ENCODE results near the gene WNT6. TPM values are rescaled to one million over a fixed set of nuclear protein-coding genes. Genes with fewer than 3 reads are reported as not detected.

WNT6 gene
- total and polyA plus RNA-seq, 4 donors: 0.08 to 0.54 (median 0.28) TPM

- Histone ChIP-seq H3K4me1 (ENCODE audit: control insufficient read depth in 5 of 5, insufficient read depth in 5 of 5, low read length in 5 of 5) (peaks cover 0 to 21% (median 5%) of the 10 kb centered on the region in 5 donors), H3K36me3 (ENCODE audit: control insufficient read depth in 4 of 4, insufficient read depth in 4 of 4, low read length in 4 of 4) (no peaks in the 10 kb centered on the region), H3K27ac (ENCODE audit: low read depth in 1 of 2, low read length in 1 of 2) (no peak overlapping the region), H3K9me3 (ENCODE audit: control insufficient read depth in 4 of 4, insufficient read depth in 3 of 4, low read length in 3 of 4) (peaks cover 0 to 4% (median 0%) of the 10 kb centered on the region in 4 donors), H3K4me3 (no peak overlapping the region), H3K9ac (ENCODE audit: insufficient read depth in 1 of 2, low read length in 2 of 2) (no peak overlapping the region), H3K27me3 (ENCODE audit: control insufficient read depth in 3 of 3, insufficient read depth in 3 of 3, low read length in 2 of 3) (peaks cover 16 to 80% (median 65%) of the 10 kb centered on the region in 3 donors)
- TF ChIP-seq, protein P1, sequence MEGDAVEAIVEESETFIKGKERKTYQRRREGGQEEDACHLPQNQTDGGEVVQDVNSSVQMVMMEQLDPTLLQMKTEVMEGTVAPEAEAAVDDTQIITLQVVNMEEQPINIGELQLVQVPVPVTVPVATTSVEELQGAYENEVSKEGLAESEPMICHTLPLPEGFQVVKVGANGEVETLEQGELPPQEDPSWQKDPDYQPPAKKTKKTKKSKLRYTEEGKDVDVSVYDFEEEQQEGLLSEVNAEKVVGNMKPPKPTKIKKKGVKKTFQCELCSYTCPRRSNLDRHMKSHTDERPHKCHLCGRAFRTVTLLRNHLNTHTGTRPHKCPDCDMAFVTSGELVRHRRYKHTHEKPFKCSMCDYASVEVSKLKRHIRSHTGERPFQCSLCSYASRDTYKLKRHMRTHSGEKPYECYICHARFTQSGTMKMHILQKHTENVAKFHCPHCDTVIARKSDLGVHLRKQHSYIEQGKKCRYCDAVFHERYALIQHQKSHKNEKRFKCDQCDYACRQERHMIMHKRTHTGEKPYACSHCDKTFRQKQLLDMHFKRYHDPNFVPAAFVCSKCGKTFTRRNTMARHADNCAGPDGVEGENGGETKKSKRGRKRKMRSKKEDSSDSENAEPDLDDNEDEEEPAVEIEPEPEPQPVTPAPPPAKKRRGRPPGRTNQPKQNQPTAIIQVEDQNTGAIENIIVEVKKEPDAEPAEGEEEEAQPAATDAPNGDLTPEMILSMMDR (IDR thresholded peaks at IDR 0.05; ENCODE audit: control extremely low read depth, extremely low read depth): no peak
- ATAC-seq (ENCODE audit: insufficient read depth, low FRiP score): no peak
- WGBS, 2 donors: 31 to 32% methylated on average over 2 of the region's 2 CpGs
- DNase-seq: no peak
Measured at GRCh38 chr2:218875692-218876246, 16.2 kb downstream of the WNT6 start.

GRCh38 chr2:218876562-218877219 lies 17.1 kb downstream of the WNT6 start:
- TF ChIP-seq, protein P1 (IDR thresholded peaks at IDR 0.05; ENCODE audit: control extremely low read depth, extremely low read depth): peak; percentile 79
- Histone ChIP-seq H3K36me3 (ENCODE audit: control insufficient read depth in 4 of 4, insufficient read depth in 4 of 4, low read length in 4 of 4) (no peaks in the 10 kb centered on the region), H3K4me1 (ENCODE audit: control insufficient read depth in 5 of 5, insufficient read depth in 5 of 5, low read length in 5 of 5) (peaks cover 0 to 15% (median 2%) of the 10 kb centered on the region in 5 donors), H3K4me3 (no peak overlapping the region), H3K9ac (ENCODE audit: insufficient read depth in 1 of 2, low read length in 2 of 2) (no peak overlapping the region), H3K27me3 (ENCODE audit: control insufficient read depth in 3 of 3, insufficient read depth in 3 of 3, low read length in 2 of 3) (peaks cover 14 to 82% (median 67%) of the 10 kb centered on the region in 3 donors), H3K27ac (ENCODE audit: low read depth in 1 of 2, low read length in 1 of 2) (no peak overlapping the region), H3K9me3 (ENCODE audit: control insufficient read depth in 4 of 4, insufficient read depth in 3 of 4, low read length in 3 of 4) (peaks cover 0 to 2% (median 0%) of the 10 kb centered on the region in 4 donors)
- ATAC-seq (ENCODE audit: insufficient read depth, low FRiP score): no peak
- 2 to 3% methylated on average over 3 of the region's 3 CpGs for WGBS, 2 donors
- peak; percentile 83 to 87 (median 83) for DNase-seq

- TF ChIP-seq, protein P1 (IDR thresholded peaks at IDR 0.05; ENCODE audit: control extremely low read depth, extremely low read depth): no peak
- ATAC-seq (ENCODE audit: insufficient read depth, low FRiP score) (no peak), DNase-seq (no peak)
Measured at GRCh38 chr2:218877331-218877730, 17.7 kb downstream of the WNT6 start.

More at GRCh38 chr2:218877331-218877730, 17.7 kb downstream of the WNT6 start:
- no peak overlapping the region for H3K9ac ChIP-seq (ENCODE audit: insufficient read depth in 1 of 2, low read length in 2 of 2)
- peaks cover 10 to 82% (median 67%) of the 10 kb centered on the region in 3 donors for H3K27me3 ChIP-seq (ENCODE audit: control insufficient read depth in 3 of 3, insufficient read depth in 3 of 3, low read length in 2 of 3)
- no peak overlapping the region for H3K4me3 ChIP-seq
- H3K4me1 ChIP-seq (ENCODE audit: control insufficient read depth in 5 of 5, insufficient read depth in 5 of 5, low read length in 5 of 5): peaks cover 0 to 15% (median 0%) of the 10 kb centered on the region in 5 donors
- H3K27ac ChIP-seq (ENCODE audit: low read depth in 1 of 2, low read length in 1 of 2): no peak overlapping the region
- no peaks in the 10 kb centered on the region for H3K9me3 ChIP-seq (ENCODE audit: control insufficient read depth in 4 of 4, insufficient read depth in 3 of 4, low read length in 3 of 4)
- WGBS, 2 donors: 60 to 70% methylated on average over 6 of the region's 6 CpGs
- H3K36me3 ChIP-seq (ENCODE audit: control insufficient read depth in 4 of 4, insufficient read depth in 4 of 4, low read length in 4 of 4): no peaks in the 10 kb centered on the region
